GM12801 (cell line): ENCODE results near the gene PLXNA4.

Source experiments
- CTCF ChIP-seq: IDR thresholded peaks from one replicate; pipeline ENCODE4 v1.5.1; 2011; ENCODE audit warnings: control low read depth; ENCODE audit not compliant: insufficient read length; ENCODE audit errors: extremely low read depth

The PLXNA4 gene

GRCh38 chr7:132575982-132576720, at the start of gene PLXNA4:
TSS of gene PLXNA4 (minus strand) at chr7:132576470. CDS start at chr7:132508693, 67,777 bp downstream.
- TF ChIP-seq CTCF = no peak

- no peak for TF ChIP-seq CTCF
Measured at GRCh38 chr7:132625651-132626050, 49.4 kb upstream of the PLXNA4 start.

- no peak for TF ChIP-seq CTCF
Measured at GRCh38 chr7:132622081-132622480, 45.8 kb upstream of the PLXNA4 start.

- TF ChIP-seq CTCF = no peak
Measured at GRCh38 chr7:132619967-132620366, 43.7 kb upstream of the PLXNA4 start.

- TF ChIP-seq CTCF = no peak
Measured at GRCh38 chr7:132618956-132619305, 42.7 kb upstream of the PLXNA4 start.

GRCh38 chr7:132618271-132618955, 42.1 kb upstream of the PLXNA4 start:
- TF ChIP-seq CTCF = no peak

- no peak for TF ChIP-seq CTCF
Measured at GRCh38 chr7:132614428-132615318, 38.4 kb upstream of the PLXNA4 start.
